ENCODE data around the gene REEP1.

Gene REEP1

GRCh38 chr2:86237172-86237571 is 100.3 kb downstream of the REEP1 start:
- TF ChIP-seq, protein P1, sequence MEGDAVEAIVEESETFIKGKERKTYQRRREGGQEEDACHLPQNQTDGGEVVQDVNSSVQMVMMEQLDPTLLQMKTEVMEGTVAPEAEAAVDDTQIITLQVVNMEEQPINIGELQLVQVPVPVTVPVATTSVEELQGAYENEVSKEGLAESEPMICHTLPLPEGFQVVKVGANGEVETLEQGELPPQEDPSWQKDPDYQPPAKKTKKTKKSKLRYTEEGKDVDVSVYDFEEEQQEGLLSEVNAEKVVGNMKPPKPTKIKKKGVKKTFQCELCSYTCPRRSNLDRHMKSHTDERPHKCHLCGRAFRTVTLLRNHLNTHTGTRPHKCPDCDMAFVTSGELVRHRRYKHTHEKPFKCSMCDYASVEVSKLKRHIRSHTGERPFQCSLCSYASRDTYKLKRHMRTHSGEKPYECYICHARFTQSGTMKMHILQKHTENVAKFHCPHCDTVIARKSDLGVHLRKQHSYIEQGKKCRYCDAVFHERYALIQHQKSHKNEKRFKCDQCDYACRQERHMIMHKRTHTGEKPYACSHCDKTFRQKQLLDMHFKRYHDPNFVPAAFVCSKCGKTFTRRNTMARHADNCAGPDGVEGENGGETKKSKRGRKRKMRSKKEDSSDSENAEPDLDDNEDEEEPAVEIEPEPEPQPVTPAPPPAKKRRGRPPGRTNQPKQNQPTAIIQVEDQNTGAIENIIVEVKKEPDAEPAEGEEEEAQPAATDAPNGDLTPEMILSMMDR (IDR thresholded peaks at IDR 0.05; ENCODE audit: low read depth, low read length): no peak
- DNase-seq (ENCODE audit: low read depth in 2 of 2): no peak
- H3K4me3 ChIP-seq (replicated peaks in 1 of 2; ENCODE audit: low read depth in 2 of 2, low read length in 2 of 2): no peak overlapping the region

DNA sequence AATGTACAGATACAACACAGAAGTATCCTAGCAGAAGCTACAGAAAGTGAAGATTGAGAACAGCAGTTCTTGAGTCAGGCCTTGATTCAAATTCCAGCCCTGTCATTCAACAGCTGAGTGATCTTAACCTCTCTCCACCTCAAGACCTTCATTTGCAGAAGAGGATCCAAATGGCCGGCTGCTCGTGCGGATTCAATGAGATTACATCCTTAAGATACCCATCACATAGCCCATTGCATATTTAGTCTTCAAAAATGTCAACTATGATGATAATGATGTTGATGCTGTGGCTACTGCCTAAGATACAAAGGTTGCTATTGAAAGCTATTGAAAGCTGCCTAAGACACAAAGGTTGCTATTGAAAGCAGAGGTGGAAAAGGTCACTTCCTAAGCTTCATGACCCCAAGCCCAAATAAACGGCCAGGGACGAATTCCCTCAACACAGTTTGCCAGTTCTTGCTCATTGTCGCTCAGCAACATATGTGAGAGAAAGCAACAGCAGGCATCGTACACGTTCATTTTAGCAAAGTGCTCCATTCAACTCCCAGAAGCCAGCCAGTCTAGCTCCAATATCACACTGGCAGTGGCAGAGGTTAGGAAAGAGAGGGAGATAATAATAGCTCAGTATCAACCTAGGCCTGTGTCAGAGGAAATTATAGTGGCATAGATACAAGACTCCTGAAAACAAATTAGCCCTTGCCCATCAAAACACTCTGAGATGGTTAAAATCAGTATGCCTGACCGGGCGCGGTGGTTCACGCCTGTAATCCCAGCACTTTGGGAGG is 102.0 kb downstream of the REEP1 start:
- H3K4me3 ChIP-seq (replicated peaks in 1 of 2; ENCODE audit: low read depth in 2 of 2, low read length in 2 of 2): no peak overlapping the region
- DNase-seq (ENCODE audit: low read depth in 2 of 2): no peak
- TF ChIP-seq, protein P1 (IDR thresholded peaks at IDR 0.05; ENCODE audit: low read depth, low read length): no peak

DNA sequence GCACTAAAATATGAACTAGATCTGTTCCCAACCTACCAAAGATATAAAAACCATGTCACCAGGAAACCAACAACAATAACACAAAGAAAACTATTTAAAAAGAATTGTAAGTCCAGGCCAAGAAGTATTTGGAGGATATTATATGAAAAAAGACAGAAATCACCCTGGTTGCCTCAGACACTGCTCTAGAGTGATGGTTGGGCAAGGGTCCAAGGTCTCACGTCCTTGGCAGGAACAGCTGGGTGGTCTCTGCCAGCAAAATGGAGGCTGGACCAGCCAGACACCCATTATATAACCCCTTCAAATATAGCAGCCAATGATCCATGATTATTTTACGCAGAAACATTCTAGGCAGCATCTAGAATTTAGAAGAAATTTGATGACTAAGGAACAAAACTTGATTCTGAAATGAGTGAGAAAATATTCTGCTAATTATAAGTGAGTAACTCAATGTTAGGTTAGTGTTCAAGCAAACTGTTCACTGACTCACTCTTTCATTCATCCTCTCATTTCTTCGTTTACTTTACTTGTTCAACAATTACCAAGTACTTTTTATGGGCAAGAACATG is 102.8 kb downstream of the REEP1 start:
- H3K4me3 ChIP-seq (replicated peaks in 1 of 2; ENCODE audit: low read depth in 2 of 2, low read length in 2 of 2): no peak overlapping the region
- DNase-seq (ENCODE audit: low read depth in 2 of 2): no peak

GRCh38 chr2:86233436-86233835 is 104.0 kb downstream of the REEP1 start:
- H3K4me3 ChIP-seq (replicated peaks in 1 of 2; ENCODE audit: low read depth in 2 of 2, low read length in 2 of 2): no peak overlapping the region
- TF ChIP-seq, protein P1 (IDR thresholded peaks at IDR 0.05; ENCODE audit: low read depth, low read length): no peak

More for the DNA sequence above, 102.8 kb downstream of the REEP1 start:
- TF ChIP-seq, protein P1 (IDR thresholded peaks at IDR 0.05; ENCODE audit: low read depth, low read length): no peak

DNA sequence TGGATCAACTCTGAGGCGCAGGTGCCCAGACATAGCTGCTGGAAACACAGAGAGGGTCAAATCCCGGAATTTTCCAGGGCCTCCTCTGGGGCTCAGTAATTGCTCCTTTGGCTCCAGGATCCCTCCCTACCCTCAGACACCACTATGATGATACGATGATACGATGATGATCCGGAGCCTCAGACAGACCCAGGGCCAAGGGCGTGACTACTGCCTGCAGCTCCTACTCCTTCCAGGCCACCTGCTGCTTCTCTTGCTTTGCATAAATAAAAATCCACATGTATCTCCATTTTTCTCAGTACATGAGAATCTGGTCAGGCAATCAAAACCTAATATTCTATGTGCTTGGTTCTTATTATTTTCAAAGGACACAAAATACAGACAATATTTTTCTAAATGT is 104.5 kb downstream of the REEP1 start:
- H3K4me3 ChIP-seq (replicated peaks in 1 of 2; ENCODE audit: low read depth in 2 of 2, low read length in 2 of 2): no peak overlapping the region
- DNase-seq (ENCODE audit: low read depth in 2 of 2): no peak
- TF ChIP-seq, protein P1 (IDR thresholded peaks at IDR 0.05; ENCODE audit: low read depth, low read length): no peak

More at GRCh38 chr2:86233436-86233835, 104.0 kb downstream of the REEP1 start:
- DNase-seq (ENCODE audit: low read depth in 2 of 2): no peak

- TF ChIP-seq, protein P1 (IDR thresholded peaks at IDR 0.05; ENCODE audit: low read depth, low read length): no peak
- no peak for DNase-seq (ENCODE audit: low read depth in 2 of 2)
- no peak overlapping the region for H3K4me3 ChIP-seq (replicated peaks in 1 of 2; ENCODE audit: low read depth in 2 of 2, low read length in 2 of 2)
Measured at GRCh38 chr2:86232373-86232784, 105.0 kb downstream of the REEP1 start.
